HepG2 (cell line): ENCODE measurements around the gene SHLD1. TPM values are rescaled to one million over a fixed set of nuclear protein-coding genes. Genes with fewer than 3 reads are reported as not detected.
A peak's percentile ranks its signal among the peaks of the same experiment; 100 is the strongest.

Experiments
- E2F1 ChIP-seq: sonication (generic); formaldehyde crosslinking; IDR thresholded peaks from 2 replicates; pipeline ENCODE4 v1.5.0; 2020; ENCODE audit warnings: missing genetic modification reagents
- FIP1L1 ChIP-seq: fragments of 200-400 bp; formaldehyde crosslinking; IDR thresholded peaks from 2 replicates; pipeline ENCODE4 v1.6.1; 2018; ENCODE audit warnings: low read depth, mild to moderate bottlenecking, low read length, moderate library complexity, borderline replicate concordance; ENCODE audit not compliant: insufficient read depth
- HHEX ChIP-seq: IDR thresholded peaks from 2 replicates; pipeline ENCODE4 v1.6.1; 2016; ENCODE audit warnings: control low read depth
- HOMEZ ChIP-seq: IDR thresholded peaks from 2 replicates; pipeline ENCODE4 v1.6.1; 2016; ENCODE audit warnings: low read depth
- MIXL1 ChIP-seq: IDR thresholded peaks from 2 replicates; pipeline ENCODE4 v1.6.1; 2016
- PTBP1 ChIP-seq: fragments of 200-400 bp; formaldehyde crosslinking; IDR thresholded peaks from 2 replicates; pipeline ENCODE4 v1.6.1; 2018; ENCODE audit warnings: low read length, low read depth; ENCODE audit not compliant: poor library complexity, severe bottlenecking
- ZNF749 ChIP-seq: sonication (generic); formaldehyde crosslinking; IDR thresholded peaks from 2 replicates; pipeline ENCODE4 v1.8.0; 2022; ENCODE audit warnings: mild to moderate bottlenecking, missing genetic modification reagents, moderate library complexity, borderline replicate concordance
- polyA plus RNA-seq, 8 experiments: library from polyadenylated mRNA; depleted of rRNA in 3 of 8; stranded (reverse) in 7 of 8; unstranded in 1 of 8; fragments of >200 nt; fragmentation: Illumina TruSeq in 4 of 8; extraction: Trizol in 4 of 8; gene quantifications; 2 replicates each; pipeline versions ENCODE4 v1.2.1 to v1.2.3, GENCODE V29; 2011 to 2016; ENCODE audit warnings: low read depth in 4 of 8, missing spikeins in 1 of 8, mixed read lengths in 1 of 8; ENCODE audit not compliant: insufficient read depth in 1 of 8
- total RNA-seq, 5 experiments: library from RNA; depleted of rRNA; stranded (reverse); fragments of >200 nt; fragmentation: Illumina TruSeq; extraction: Trizol; gene quantifications; 2 replicates each; pipeline ENCODE4 v1.2.3, GENCODE V29; 2016; ENCODE audit warnings: low read depth in 1 of 5
- TF ChIP-seq, protein P1 (sequence below): sonication (generic); formaldehyde crosslinking; IDR thresholded peaks from 2 replicates; pipeline ENCODE4 v1.4.0; 2020; ENCODE audit warnings: missing genetic modification reagents, borderline replicate concordance
- TF ChIP-seq, protein P2 (sequence below): sonication (generic); formaldehyde crosslinking; IDR thresholded peaks from 2 replicates; pipeline ENCODE4 v1.4.0; 2020; ENCODE audit warnings: missing genetic modification reagents
- TF ChIP-seq, protein P3 (sequence below): sonication (generic); formaldehyde crosslinking; IDR thresholded peaks from 2 replicates; pipeline ENCODE4 v1.5.0; 2020; ENCODE audit warnings: mild to moderate bottlenecking, missing genetic modification reagents, borderline replicate concordance

The SHLD1 gene
- total and polyA plus RNA-seq, 2 of the 13 experiments (the other 11 are each of a cell fraction or from before 2014, with no cell fraction given), result 8.9 to 10.0 TPM

DNA sequence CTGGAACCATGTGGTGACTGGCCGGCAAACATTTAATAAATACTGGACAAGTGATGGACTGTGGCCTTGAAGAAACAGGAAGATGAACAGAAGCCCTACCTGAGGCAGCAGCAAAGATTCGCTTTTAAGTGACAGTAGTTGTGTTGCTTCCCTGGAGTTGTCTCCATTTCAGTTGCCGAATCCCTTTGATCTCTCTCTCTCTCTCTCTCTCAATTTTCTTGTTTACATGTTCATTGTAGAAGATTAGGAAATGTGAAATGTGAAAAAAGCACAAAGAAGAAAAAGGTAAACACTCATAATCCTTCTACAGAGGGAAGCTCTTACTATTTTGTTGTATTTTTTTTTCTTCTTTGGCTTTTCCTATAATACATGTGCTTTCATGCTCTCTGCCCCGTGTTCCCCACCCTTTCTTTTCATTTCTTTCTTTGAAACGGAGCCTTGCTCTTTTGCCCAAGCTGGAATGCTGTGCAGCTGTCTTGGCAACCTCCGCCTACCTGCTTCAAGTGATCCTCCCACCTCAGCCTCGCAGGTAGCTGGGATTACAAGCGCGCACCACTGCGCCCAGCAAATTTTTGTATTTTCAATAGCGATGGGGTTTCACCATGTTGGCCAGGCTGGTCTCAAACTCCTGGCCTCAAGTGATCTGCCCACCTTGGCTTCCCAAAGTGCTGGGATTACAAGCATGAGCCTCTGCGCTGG lies 81.5 kb downstream of the SHLD1 start (continued):
- TF ChIP-seq, protein P1, sequence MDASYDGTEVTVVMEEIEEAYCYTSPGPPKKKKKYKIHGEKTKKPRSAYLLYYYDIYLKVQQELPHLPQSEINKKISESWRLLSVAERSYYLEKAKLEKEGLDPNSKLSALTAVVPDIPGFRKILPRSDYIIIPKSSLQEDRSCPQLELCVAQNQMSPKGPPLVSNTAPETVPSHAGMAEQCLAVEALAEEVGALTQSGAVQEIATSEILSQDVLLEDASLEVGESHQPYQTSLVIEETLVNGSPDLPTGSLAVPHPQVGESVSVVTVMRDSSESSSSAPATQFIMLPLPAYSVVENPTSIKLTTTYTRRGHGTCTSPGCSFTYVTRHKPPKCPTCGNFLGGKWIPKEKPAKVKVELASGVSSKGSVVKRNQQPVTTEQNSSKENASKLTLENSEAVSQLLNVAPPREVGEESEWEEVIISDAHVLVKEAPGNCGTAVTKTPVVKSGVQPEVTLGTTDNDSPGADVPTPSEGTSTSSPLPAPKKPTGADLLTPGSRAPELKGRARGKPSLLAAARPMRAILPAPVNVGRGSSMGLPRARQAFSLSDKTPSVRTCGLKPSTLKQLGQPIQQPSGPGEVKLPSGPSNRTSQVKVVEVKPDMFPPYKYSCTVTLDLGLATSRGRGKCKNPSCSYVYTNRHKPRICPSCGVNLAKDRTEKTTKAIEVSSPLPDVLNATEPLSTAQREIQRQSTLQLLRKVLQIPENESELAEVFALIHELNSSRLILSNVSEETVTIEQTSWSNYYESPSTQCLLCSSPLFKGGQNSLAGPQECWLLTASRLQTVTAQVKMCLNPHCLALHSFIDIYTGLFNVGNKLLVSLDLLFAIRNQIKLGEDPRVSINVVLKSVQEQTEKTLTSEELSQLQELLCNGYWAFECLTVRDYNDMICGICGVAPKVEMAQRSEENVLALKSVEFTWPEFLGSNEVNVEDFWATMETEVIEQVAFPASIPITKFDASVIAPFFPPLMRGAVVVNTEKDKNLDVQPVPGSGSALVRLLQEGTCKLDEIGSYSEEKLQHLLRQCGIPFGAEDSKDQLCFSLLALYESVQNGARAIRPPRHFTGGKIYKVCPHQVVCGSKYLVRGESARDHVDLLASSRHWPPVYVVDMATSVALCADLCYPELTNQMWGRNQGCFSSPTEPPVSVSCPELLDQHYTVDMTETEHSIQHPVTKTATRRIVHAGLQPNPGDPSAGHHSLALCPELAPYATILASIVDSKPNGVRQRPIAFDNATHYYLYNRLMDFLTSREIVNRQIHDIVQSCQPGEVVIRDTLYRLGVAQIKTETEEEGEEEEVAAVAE (CRISPR knock-in tag), result no peak
- no peak for TF ChIP-seq MIXL1 (CRISPR knock-in tag)
- TF ChIP-seq, protein P2, sequence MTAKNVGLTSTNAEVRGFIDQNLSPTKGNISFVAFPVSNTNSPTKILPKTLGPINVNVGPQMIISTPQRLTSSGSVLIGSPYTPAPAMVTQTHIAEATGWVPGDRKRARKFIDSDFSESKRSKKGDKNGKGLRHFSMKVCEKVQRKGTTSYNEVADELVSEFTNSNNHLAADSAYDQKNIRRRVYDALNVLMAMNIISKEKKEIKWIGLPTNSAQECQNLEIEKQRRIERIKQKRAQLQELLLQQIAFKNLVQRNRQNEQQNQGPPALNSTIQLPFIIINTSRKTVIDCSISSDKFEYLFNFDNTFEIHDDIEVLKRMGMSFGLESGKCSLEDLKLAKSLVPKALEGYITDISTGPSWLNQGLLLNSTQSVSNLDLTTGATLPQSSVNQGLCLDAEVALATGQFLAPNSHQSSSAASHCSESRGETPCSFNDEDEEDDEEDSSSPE (CRISPR knock-in tag), result no peak
- TF ChIP-seq, protein P3, sequence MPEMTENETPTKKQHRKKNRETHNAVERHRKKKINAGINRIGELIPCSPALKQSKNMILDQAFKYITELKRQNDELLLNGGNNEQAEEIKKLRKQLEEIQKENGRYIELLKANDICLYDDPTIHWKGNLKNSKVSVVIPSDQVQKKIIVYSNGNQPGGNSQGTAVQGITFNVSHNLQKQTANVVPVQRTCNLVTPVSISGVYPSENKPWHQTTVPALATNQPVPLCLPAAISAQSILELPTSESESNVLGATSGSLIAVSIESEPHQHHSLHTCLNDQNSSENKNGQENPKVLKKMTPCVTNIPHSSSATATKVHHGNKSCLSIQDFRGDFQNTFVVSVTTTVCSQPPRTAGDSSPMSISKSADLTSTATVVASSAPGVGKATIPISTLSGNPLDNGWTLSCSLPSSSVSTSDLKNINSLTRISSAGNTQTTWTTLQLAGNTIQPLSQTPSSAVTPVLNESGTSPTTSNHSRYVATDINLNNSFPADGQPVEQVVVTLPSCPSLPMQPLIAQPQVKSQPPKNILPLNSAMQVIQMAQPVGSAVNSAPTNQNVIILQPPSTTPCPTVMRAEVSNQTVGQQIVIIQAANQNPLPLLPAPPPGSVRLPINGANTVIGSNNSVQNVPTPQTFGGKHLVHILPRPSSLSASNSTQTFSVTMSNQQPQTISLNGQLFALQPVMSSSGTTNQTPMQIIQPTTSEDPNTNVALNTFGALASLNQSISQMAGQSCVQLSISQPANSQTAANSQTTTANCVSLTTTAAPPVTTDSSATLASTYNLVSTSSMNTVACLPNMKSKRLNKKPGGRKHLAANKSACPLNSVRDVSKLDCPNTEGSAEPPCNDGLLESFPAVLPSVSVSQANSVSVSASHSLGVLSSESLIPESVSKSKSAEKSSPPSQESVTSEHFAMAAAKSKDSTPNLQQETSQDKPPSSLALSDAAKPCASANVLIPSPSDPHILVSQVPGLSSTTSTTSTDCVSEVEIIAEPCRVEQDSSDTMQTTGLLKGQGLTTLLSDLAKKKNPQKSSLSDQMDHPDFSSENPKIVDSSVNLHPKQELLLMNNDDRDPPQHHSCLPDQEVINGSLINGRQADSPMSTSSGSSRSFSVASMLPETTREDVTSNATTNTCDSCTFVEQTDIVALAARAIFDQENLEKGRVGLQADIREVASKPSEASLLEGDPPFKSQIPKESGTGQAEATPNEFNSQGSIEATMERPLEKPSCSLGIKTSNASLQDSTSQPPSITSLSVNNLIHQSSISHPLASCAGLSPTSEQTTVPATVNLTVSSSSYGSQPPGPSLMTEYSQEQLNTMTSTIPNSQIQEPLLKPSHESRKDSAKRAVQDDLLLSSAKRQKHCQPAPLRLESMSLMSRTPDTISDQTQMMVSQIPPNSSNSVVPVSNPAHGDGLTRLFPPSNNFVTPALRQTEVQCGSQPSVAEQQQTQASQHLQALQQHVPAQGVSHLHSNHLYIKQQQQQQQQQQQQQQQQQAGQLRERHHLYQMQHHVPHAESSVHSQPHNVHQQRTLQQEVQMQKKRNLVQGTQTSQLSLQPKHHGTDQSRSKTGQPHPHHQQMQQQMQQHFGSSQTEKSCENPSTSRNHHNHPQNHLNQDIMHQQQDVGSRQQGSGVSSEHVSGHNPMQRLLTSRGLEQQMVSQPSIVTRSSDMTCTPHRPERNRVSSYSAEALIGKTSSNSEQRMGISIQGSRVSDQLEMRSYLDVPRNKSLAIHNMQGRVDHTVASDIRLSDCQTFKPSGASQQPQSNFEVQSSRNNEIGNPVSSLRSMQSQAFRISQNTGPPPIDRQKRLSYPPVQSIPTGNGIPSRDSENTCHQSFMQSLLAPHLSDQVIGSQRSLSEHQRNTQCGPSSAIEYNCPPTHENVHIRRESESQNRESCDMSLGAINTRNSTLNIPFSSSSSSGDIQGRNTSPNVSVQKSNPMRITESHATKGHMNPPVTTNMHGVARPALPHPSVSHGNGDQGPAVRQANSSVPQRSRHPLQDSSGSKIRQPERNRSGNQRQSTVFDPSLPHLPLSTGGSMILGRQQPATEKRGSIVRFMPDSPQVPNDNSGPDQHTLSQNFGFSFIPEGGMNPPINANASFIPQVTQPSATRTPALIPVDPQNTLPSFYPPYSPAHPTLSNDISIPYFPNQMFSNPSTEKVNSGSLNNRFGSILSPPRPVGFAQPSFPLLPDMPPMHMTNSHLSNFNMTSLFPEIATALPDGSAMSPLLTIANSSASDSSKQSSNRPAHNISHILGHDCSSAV (CRISPR knock-in tag), result no peak
- TF ChIP-seq ZNF749 (CRISPR knock-in tag), result no peak
- TF ChIP-seq HHEX (CRISPR knock-in tag), result no peak
- TF ChIP-seq PTBP1, result no peak
- no peak for TF ChIP-seq FIP1L1
- TF ChIP-seq HOMEZ (CRISPR knock-in tag), result peak; percentile 57
- no peak for TF ChIP-seq E2F1
